Astrocyte of the cerebellum (primary cell): ENCODE results near the gene NNT.
A peak's percentile ranks its signal among the peaks of the same experiment; 100 is the strongest.

ENCODE experiments used
- DNase-seq: peaks from one replicate; pipeline ENCODE4 v3.0.0-alpha.2; 2011; ENCODE audit warnings: low read depth
- H3K4me3 ChIP-seq: 2 replicates; pipeline ENCODE4 v1.5.1; 2011; ENCODE audit warnings: mild to moderate bottlenecking, low read depth, low read length, moderate library complexity
- CTCF ChIP-seq: IDR thresholded peaks from 2 replicates; pipeline ENCODE4 v1.5.1; 2012; ENCODE audit warnings: low read length, low read depth, moderate library complexity, mild to moderate bottlenecking; ENCODE audit errors: missing control alignments
- in situ Hi-C: cut with HindIII; loops from 2 replicates; pipeline ENCODE4 v1.10.0; 2017; ENCODE audit warnings: low sequenced_read_pairs

The NNT gene

GRCh38 chr5:43609752-43610151 lies 6.8 kb downstream of the NNT start:
- H3K4me3 ChIP-seq, result no peak overlapping the region
- no peak for DNase-seq
- peak; percentile 23 for TF ChIP-seq CTCF
- in situ Hi-C loops, result no loop called here

GRCh38 chr5:43613370-43613769 lies 10.4 kb downstream of the NNT start:
- in situ Hi-C loops, result no loop called here
- H3K4me3 ChIP-seq, result no peak overlapping the region
- no peak for DNase-seq
- no peak for TF ChIP-seq CTCF

- TF ChIP-seq CTCF, result no peak
- in situ Hi-C loops, result no loop called here
- no peak overlapping the region for H3K4me3 ChIP-seq
- DNase-seq, result no peak
These were observed 12.6 kb downstream of the NNT start for GRCh38 chr5:43615445-43616184.

- no peak overlapping the region for H3K4me3 ChIP-seq
- no peak for DNase-seq
- in situ Hi-C loops, result no loop called here
- TF ChIP-seq CTCF, result no peak
These were observed 13.6 kb downstream of the NNT start for GRCh38 chr5:43616535-43616934.

GRCh38 chr5:43619380-43619779 lies 16.4 kb downstream of the NNT start:
- in situ Hi-C loops, result no loop called here
- DNase-seq, result no peak
- no peak for TF ChIP-seq CTCF
- H3K4me3 ChIP-seq, result no peak overlapping the region

GRCh38 chr5:43619911-43620310 lies 16.9 kb downstream of the NNT start:
- no peak for DNase-seq
- in situ Hi-C loops, result no loop called here
- no peak for TF ChIP-seq CTCF
- no peak overlapping the region for H3K4me3 ChIP-seq

GRCh38 chr5:43620944-43621505 lies 18.0 kb downstream of the NNT start:
- in situ Hi-C loops, result no loop called here
- H3K4me3 ChIP-seq, result no peak overlapping the region
- no peak for TF ChIP-seq CTCF
- DNase-seq, result no peak
